Measurements from ENCODE around the gene IL18R1. TPM values are rescaled to one million over a fixed set of nuclear protein-coding genes. Genes with fewer than 3 reads are reported as not detected.

Gene IL18R1
- total and polyA plus RNA-seq, 11 donors = 0.50 to 4.3 (median 1.8) TPM

DNA sequence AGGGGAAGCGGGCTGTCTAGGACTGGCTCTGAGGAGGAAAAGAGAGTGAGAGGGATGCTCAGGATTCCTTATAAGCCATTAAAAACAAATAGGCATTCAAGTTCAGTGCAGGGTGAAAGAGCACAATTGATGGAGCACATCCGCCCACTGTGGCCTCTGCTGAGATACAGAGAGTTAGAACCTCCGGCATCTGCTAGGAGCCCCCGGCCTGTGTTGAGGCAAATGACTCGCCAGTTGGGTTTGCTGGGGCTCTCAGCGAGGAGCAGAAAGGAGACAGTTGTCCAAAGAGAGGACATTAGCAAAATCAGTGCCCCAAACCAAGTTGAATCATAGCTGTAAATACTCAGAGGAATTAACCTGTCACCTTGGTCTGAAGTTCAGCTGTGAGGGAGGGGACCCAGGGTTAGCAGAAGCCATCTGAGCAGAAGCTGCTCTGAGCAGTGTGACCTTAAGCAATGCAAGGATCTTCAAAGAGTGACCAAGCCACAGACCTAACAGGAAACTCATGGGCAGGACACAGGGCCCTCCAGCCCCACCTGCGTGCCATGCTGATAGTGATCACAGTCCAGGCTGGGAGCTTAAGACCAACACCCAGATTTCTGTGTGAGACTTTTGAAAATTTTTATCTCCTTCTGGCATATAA is 44.0 kb downstream of the IL18R1 start:
- no peaks in the 10 kb centered on the region for H3K4me1 ChIP-seq
- H3K4me3 ChIP-seq = no peak overlapping the region
- ATAC-seq (no peak), DNase-seq (no peak)
- intact Hi-C loops (cut with DNase I) = no loop called here
- no peaks in the 10 kb centered on the region for H3K27me3 ChIP-seq
- 80 to 95% (median 85%) methylated on average over 7 of the region's 7 CpGs for WGBS, 4 donors
- H3K36me3 ChIP-seq = no peaks in the 10 kb centered on the region
- no peak overlapping the region for H3K27ac ChIP-seq
- no peaks in the 10 kb centered on the region for H3K9me3 ChIP-seq
- no peak for TF ChIP-seq POLR2A (IDR thresholded peaks at IDR 0.05)
- TF ChIP-seq CTCF (IDR thresholded peaks at IDR 0.05) = no peak

DNA sequence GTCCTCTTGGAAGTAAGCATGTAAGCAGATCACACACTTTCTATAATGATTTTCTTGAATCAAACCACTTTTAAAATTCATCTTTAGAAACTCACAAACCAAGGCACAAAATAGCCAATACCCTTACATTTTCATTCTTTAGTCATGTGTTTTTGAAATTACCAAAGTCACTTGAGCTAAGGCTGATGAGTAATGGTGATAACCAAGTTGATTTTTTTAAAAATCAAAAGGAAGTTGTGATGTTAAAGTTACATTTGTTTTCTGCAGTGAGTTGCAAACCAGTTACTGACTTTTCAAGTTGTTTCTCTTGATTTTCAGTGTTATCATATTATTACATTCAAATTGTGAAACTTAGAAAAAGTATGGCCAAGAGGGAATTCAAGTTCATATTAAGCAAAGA is 45.9 kb downstream of the IL18R1 start:
- intact Hi-C loops (cut with DNase I) = no loop called here
- no peaks in the 10 kb centered on the region for H3K4me1 ChIP-seq
- no peaks in the 10 kb centered on the region for H3K27me3 ChIP-seq
- DNase-seq = no peak
- no peak overlapping the region for H3K27ac ChIP-seq
- ATAC-seq = no peak
- peaks cover 0 to 2% (median 0%) of the 10 kb centered on the region in 12 donors for H3K9me3 ChIP-seq
- no peaks in the 10 kb centered on the region for H3K36me3 ChIP-seq
- TF ChIP-seq POLR2A (IDR thresholded peaks at IDR 0.05) (no peak), CTCF (IDR thresholded peaks at IDR 0.05) (no peak)
- no peak overlapping the region for H3K4me3 ChIP-seq

DNA sequence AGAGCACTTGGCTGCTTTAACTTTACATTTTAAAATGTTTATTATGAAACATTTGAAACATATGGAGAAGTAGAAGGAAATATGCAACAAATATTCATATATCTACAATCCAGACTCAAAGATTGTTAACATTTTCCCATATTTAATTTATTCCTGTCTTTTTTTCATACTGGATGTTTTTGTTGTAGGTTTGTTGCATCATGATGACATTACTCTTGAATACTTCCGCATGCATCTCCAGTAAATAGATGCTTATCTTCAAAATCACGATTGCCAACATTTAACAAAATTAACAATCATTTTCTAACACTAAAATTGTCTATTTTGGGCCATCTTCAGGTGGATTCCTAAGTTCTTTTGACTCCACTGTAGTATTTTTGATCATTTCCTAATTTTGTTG is 46.3 kb downstream of the IL18R1 start:
- TF ChIP-seq CTCF (IDR thresholded peaks at IDR 0.05) = no peak
- no peak for TF ChIP-seq POLR2A (IDR thresholded peaks at IDR 0.05)
- Histone ChIP-seq H3K27ac (no peak overlapping the region), H3K36me3 (no peaks in the 10 kb centered on the region), H3K27me3 (no peaks in the 10 kb centered on the region), H3K4me1 (no peaks in the 10 kb centered on the region), H3K9me3 (peaks cover 0 to 2% (median 0%) of the 10 kb centered on the region in 12 donors), H3K4me3 (no peak overlapping the region)
- DNase-seq (no peak), ATAC-seq (no peak)
- 83 to 87% (median 86%) methylated on average over 2 of the region's 2 CpGs for WGBS, 4 donors
- intact Hi-C loops (cut with DNase I) = no loop called here

DNA sequence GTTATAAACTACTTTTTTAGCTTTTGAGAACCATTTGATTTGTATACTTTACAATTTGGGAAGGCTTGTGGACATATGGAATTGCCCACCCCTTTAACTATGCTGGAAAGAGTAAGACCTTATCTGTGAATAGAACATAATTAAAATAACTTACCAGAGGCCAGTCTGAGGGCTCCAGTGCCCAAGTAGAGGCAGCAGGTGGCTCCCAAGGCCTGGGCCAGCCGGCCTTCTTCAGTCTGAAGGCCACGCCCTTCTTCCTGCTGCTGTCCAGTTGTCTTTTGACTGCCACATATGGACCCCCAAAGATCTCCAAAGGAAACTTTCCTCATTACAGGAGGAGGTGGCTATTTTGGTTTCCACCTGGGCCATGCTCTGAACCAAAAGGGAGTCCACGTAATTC is 55.4 kb downstream of the IL18R1 start:
- Histone ChIP-seq H3K27ac (no peak overlapping the region), H3K9me3 (peaks cover 0 to 13% (median 0%) of the 10 kb centered on the region in 12 donors), H3K36me3 (no peaks in the 10 kb centered on the region), H3K4me1 (no peaks in the 10 kb centered on the region), H3K27me3 (no peaks in the 10 kb centered on the region), H3K4me3 (no peak overlapping the region)
- DNase-seq (no peak), ATAC-seq (no peak)
- TF ChIP-seq CTCF (IDR thresholded peaks at IDR 0.05) (no peak), POLR2A (IDR thresholded peaks at IDR 0.05) (no peak)
- WGBS, 4 donors = 75 to 94% (median 90%) methylated on average over 2 to 3 of the region's 3 CpGs
- intact Hi-C loops (cut with DNase I) = no loop called here
